Loucy (cell line): Measurements from ENCODE around the gene SHROOM3.
A peak's percentile ranks its signal among the peaks of the same experiment; 100 is the strongest.

Experiments
- H2AFZ ChIP-seq: fragments of 200-600 bp; sonication (generic); 2 replicates; pipeline ENCODE4 v1.6.0; 2016; ENCODE audit warnings: antibody characterized with exemption, mild to moderate bottlenecking, low read length, moderate library complexity
- H3F3A ChIP-seq: fragments of 200-600 bp; 2 replicates; pipeline ENCODE4 v1.6.0; 2016; ENCODE audit warnings: antibody characterized with exemption, low read depth, mild to moderate bottlenecking
- H3K27me3 ChIP-seq: fragments of 200-600 bp; sonication (generic); 2 replicates; pipeline ENCODE4 v1.6.1; 2014; ENCODE audit warnings: low read length, mild to moderate bottlenecking; ENCODE audit not compliant: insufficient read depth, poor library complexity, severe bottlenecking
- H3K36me3 ChIP-seq: fragments of 200-600 bp; sonication (generic); 2 replicates; pipeline ENCODE4 v1.6.1; 2016; ENCODE audit warnings: low read length; ENCODE audit not compliant: insufficient read depth
- H3K4me1 ChIP-seq: fragments of 200-600 bp; sonication (generic); 2 replicates; pipeline ENCODE4 v1.5.1; 2014; ENCODE audit warnings: low read length, mild to moderate bottlenecking; ENCODE audit not compliant: insufficient read depth, poor library complexity, severe bottlenecking
- H3K4me2 ChIP-seq: fragments of 200-600 bp; sonication (generic); 2 replicates; pipeline ENCODE4 v1.6.0; 2014; ENCODE audit warnings: antibody characterized with exemption, low read length, low read depth, mild to moderate bottlenecking; ENCODE audit not compliant: poor library complexity, severe bottlenecking
- H3K4me3 ChIP-seq: fragments of 200-600 bp; sonication (generic); 2 replicates; pipeline ENCODE4 v1.5.1; 2014; ENCODE audit warnings: low read length, mild to moderate bottlenecking, mixed read lengths; ENCODE audit not compliant: poor library complexity, severe bottlenecking
- H3K79me2 ChIP-seq: fragments of 200-600 bp; sonication (generic); 2 replicates; pipeline ENCODE4 v1.6.1; 2014; ENCODE audit warnings: low read length; ENCODE audit not compliant: insufficient read depth
- H3K9ac ChIP-seq: fragments of 200-600 bp; sonication (generic); 2 replicates; pipeline ENCODE4 v1.6.0; 2014; ENCODE audit warnings: mild to moderate bottlenecking, low read depth, low read length, moderate library complexity; ENCODE audit not compliant: poor library complexity, severe bottlenecking
- H3K9me2 ChIP-seq: fragments of 200-600 bp; sonication (generic); replicated peaks from 2 replicates; pipeline ENCODE4 v1.6.1; 2016; ENCODE audit warnings: low read depth, low read length, mixed read lengths
- H3K9me3 ChIP-seq: fragments of 200-600 bp; sonication (generic); 2 replicates; pipeline ENCODE4 v1.6.1; 2014; ENCODE audit warnings: mild to moderate bottlenecking, antibody characterized with exemption, low read length, low read depth; ENCODE audit not compliant: insufficient read depth
- H4K20me1 ChIP-seq: fragments of 200-600 bp; sonication (generic); 2 replicates; pipeline ENCODE4 v1.6.0; 2014; ENCODE audit warnings: antibody characterized with exemption, low read length, mild to moderate bottlenecking; ENCODE audit not compliant: insufficient read depth, poor library complexity, severe bottlenecking
- EZH2phosphoT487 ChIP-seq: fragments of 200-600 bp; IDR thresholded peaks from 2 replicates; pipeline ENCODE4 v1.6.1; 2018; ENCODE audit warnings: antibody characterized with exemption, mild to moderate bottlenecking, moderate library complexity, borderline replicate concordance
- TF ChIP-seq, protein P1 (sequence below): fragments of 200-600 bp; sonication (generic); conservative IDR thresholded peaks from 2 replicates; pipeline ENCODE4 v1.5.1; 2014; ENCODE audit warnings: mild to moderate bottlenecking, antibody characterized with exemption, low read length

SHROOM3 gene

DNA sequence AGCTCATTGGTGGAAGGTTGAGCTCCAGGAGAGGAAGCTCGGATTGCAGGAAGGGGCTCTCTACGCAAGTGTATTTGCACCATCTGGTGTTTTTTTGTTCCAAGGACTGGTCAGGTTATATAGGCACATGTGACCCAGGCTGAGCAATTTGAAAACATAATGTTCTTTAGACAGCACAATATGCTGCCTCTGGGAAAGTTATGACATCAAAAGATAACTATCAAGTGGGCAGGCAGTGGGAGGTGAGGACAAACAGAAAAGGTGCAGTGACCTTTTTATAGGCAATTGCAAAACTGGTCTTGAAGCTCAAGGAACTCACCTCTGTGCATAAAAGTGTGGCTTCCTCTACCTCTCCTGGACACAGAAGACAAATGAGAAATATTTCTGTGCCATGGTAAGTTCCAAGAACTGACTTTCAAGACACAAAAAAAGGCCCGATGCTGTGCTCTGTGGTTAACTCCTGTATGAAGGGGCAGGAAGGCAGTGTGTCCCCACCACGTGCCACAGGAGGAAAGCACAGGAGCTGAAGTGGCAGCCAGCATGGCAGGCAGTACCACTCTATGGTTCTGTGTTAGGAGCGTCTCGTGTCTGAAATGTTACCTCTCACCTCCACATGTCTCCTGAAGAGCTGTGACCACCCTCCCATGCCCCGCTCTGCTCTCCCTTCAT lies 128.6 kb downstream of the SHROOM3 start:
- H3K4me2 ChIP-seq = peak overlapping the region; percentile 9
- H3K4me3 ChIP-seq = no peak overlapping the region
- no peaks in the 10 kb centered on the region for H3K36me3 ChIP-seq
- no peaks in the 10 kb centered on the region for H4K20me1 ChIP-seq
- H3K9me2 ChIP-seq = no peaks in the 10 kb centered on the region
- no peaks in the 10 kb centered on the region for H3K27me3 ChIP-seq
- H3K4me1 ChIP-seq = peaks cover 16% of the 10 kb centered on the region
- H3K9ac ChIP-seq = no peak overlapping the region
- no peaks in the 10 kb centered on the region for H3K79me2 ChIP-seq
- TF ChIP-seq, protein P1, sequence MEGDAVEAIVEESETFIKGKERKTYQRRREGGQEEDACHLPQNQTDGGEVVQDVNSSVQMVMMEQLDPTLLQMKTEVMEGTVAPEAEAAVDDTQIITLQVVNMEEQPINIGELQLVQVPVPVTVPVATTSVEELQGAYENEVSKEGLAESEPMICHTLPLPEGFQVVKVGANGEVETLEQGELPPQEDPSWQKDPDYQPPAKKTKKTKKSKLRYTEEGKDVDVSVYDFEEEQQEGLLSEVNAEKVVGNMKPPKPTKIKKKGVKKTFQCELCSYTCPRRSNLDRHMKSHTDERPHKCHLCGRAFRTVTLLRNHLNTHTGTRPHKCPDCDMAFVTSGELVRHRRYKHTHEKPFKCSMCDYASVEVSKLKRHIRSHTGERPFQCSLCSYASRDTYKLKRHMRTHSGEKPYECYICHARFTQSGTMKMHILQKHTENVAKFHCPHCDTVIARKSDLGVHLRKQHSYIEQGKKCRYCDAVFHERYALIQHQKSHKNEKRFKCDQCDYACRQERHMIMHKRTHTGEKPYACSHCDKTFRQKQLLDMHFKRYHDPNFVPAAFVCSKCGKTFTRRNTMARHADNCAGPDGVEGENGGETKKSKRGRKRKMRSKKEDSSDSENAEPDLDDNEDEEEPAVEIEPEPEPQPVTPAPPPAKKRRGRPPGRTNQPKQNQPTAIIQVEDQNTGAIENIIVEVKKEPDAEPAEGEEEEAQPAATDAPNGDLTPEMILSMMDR = no peak
- no peak for TF ChIP-seq EZH2phosphoT487
- H2AFZ ChIP-seq = peak overlapping the region; percentile 30
- H3F3A ChIP-seq = no peaks in the 10 kb centered on the region
- H3K9me3 ChIP-seq = no peaks in the 10 kb centered on the region

DNA sequence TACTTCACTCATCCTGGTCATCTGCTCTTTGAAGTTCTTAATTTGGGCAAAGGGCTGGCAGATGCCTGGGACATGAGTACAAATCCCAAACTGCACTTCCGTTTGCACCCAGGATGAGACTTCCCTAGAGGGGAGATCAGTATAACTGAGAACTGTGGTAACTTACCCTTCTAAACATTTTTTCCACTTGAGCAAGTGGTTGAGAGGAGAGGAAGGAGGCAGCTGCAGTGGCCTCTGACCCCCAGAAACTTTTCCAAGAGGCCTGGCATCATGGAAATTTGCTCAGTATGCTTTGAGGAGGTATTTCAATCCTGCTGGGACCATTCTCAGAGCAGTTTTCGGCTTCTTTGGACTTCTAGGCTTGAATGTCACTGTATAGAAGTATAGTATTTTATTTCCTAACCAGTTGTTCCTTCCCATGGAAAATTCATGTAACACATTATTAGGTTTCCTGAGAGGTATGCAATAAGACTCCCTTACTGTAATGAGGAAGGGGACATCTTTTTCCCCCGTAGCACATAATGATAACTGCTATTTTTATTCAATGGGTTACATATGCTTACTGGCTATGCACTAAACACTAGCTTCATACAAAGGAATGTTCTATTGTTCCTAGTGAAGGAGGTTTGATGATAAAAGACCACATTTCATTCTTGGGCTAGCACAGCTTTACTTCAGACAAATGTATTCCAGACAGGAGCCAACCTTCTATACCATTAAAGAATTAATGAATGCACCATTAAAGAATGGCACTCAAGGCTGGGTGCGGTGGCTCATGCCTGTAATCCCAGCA lies 129.3 kb downstream of the SHROOM3 start:
- Histone ChIP-seq H3K36me3 (no peaks in the 10 kb centered on the region), H4K20me1 (no peaks in the 10 kb centered on the region), H3K4me1 (peaks cover 22% of the 10 kb centered on the region), H2AFZ (peak overlapping the region; percentile 30; the same call in 1 of the 2 replicates), H3K9me3 (no peaks in the 10 kb centered on the region), H3K79me2 (no peaks in the 10 kb centered on the region), H3K27me3 (no peaks in the 10 kb centered on the region), H3K4me3 (no peak overlapping the region), H3F3A (no peaks in the 10 kb centered on the region), H3K9me2 (no peaks in the 10 kb centered on the region), H3K9ac (no peak overlapping the region), H3K4me2 (peak overlapping the region; percentile 9)
- TF ChIP-seq EZH2phosphoT487 = no peak
- TF ChIP-seq, protein P1 = no peak

DNA sequence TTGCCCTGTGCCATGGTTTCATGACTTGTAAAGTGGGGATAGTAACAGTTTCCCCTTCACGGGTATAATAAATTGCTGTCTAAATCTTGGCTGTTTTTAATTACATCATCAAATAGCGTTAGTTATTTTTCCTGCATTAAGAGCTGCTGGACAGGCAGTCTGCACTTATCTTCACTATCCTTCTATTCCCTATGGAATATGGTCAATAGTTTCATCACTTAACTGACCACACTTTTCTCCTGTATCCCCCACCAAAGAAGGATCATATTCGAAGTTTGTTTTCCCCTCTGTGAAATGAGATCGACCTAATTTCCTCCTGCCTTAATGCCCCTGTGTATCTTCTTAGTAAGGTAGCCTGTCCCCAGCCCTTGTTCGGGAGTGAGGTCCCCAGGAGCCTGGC lies 133.2 kb downstream of the SHROOM3 start:
- Histone ChIP-seq H3K9me3 (no peaks in the 10 kb centered on the region), H3K27me3 (no peaks in the 10 kb centered on the region), H4K20me1 (no peaks in the 10 kb centered on the region), H3K9ac (no peak overlapping the region), H3K9me2 (no peaks in the 10 kb centered on the region), H3K4me2 (no peak overlapping the region), H2AFZ (no peak overlapping the region), H3K79me2 (no peaks in the 10 kb centered on the region), H3K36me3 (no peaks in the 10 kb centered on the region), H3F3A (no peaks in the 10 kb centered on the region), H3K4me3 (no peak overlapping the region), H3K4me1 (peaks cover 30% of the 10 kb centered on the region)
- TF ChIP-seq, protein P1 = no peak
- TF ChIP-seq EZH2phosphoT487 = no peak
